ENCODE results near the gene POLE.

Gene POLE

DNA sequence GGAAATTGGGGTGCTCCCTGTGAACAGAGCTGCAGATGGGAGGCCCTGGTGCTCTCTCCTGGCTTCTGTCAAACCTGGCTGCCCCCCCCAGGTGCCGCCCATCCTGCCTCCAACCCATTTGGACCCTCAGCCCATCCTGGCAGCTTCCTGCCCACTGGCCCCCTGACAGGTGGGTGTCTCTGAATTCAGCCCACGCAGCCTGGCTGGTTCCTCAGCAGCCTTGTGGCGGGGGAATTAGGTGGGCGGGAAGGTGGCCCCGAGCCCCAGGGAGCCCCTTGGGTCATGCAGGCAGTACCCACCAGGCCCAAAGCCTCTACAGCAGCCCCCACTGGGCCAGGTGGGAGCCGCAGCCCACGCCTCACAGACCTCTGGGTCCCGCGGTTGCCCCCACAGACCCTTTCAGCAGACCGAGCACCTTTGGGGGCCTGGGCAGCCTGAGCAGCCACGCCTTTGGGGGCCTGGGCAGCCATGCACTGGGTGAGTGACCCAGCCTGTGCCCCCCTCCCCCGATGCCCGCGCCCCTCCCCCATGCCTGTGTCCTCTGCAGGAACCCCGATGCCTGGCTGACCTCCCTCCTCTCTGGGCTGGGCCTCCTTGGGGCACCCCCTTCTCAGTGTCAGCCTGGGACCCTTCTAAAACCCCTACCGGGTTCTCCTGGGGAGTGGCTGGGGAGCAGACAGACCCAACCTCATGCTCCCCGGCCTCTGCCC, 105.6 kb downstream of the POLE start:
- Histone ChIP-seq H2AFZ (ENCODE audit: low read depth, low read length) (no peak overlapping the region), H3K79me2 (ENCODE audit: insufficient read depth, low read length) (no peaks in the 10 kb centered on the region), H3K27me3 (ENCODE audit: insufficient read depth, low read length, poor library complexity) (no peaks in the 10 kb centered on the region), H3K4me2 (ENCODE audit: insufficient read depth, low read length) (no peak overlapping the region), H3K4me3 (ENCODE audit: low read depth in 1 of 2, low read length in 2 of 2) (no peak overlapping the region), H3K9ac (ENCODE audit: low read depth, low read length) (no peak overlapping the region), H3K4me1 (ENCODE audit: insufficient read depth, low read length) (no peaks in the 10 kb centered on the region), H3K27ac (ENCODE audit: low read length) (no peak overlapping the region), H3K9me3 (ENCODE audit: insufficient read depth, low read length, severe bottlenecking) (no peaks in the 10 kb centered on the region), H3K36me3 (ENCODE audit: insufficient read depth, low read length) (peaks cover 49% of the 10 kb centered on the region), H4K20me1 (ENCODE audit: insufficient read depth, low read length) (peaks cover 8% of the 10 kb centered on the region; the same call in 1 of the 2 replicates)
- DNase-seq, result no peak
- no peak for ATAC-seq (ENCODE audit: insufficient read depth, low read depth)
- TF ChIP-seq, protein P1, sequence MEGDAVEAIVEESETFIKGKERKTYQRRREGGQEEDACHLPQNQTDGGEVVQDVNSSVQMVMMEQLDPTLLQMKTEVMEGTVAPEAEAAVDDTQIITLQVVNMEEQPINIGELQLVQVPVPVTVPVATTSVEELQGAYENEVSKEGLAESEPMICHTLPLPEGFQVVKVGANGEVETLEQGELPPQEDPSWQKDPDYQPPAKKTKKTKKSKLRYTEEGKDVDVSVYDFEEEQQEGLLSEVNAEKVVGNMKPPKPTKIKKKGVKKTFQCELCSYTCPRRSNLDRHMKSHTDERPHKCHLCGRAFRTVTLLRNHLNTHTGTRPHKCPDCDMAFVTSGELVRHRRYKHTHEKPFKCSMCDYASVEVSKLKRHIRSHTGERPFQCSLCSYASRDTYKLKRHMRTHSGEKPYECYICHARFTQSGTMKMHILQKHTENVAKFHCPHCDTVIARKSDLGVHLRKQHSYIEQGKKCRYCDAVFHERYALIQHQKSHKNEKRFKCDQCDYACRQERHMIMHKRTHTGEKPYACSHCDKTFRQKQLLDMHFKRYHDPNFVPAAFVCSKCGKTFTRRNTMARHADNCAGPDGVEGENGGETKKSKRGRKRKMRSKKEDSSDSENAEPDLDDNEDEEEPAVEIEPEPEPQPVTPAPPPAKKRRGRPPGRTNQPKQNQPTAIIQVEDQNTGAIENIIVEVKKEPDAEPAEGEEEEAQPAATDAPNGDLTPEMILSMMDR (IDR thresholded peaks at IDR 0.05; ENCODE audit: borderline replicate concordance, extremely low read depth, low read length, poor library complexity, severe bottlenecking), result no peak
- TF ChIP-seq EZH2 (IDR thresholded peaks at IDR 0.05; ENCODE audit: borderline replicate concordance, low read depth, low read length, severe bottlenecking), result no peak

DNA sequence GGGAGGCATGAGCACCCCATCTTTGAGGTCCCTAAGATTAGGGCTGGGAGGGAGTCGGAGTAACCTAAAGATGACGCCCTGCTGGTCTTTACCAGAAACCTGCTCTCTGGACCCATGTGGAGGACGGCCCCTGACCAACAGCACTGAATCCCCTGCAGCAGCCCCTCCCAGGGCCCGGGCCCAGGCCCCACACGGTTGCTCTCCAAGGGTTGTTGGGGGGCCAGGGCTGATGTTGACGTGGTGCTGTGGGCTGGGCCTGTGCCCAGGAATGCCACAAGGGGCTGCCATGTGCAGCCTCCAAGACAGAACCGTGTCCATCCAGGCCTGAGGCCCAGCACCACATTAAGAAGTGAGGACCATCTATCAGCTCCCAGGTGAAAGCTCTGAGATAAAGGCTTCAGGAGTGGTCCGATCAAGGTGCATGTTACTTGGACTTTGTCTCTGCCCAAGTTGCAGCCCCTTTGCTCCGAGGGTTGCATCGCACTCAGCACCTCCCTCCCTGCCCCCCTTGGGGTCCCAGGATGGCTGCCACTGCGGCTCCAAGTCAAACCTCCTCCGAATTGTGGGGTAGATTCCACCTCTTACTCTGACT, 106.3 kb downstream of the POLE start:
- no peak overlapping the region for H3K9ac ChIP-seq (ENCODE audit: low read depth, low read length)
- H3K4me2 ChIP-seq (ENCODE audit: insufficient read depth, low read length), result no peak overlapping the region
- H4K20me1 ChIP-seq (ENCODE audit: insufficient read depth, low read length), result peaks cover 8% of the 10 kb centered on the region; the same call in 1 of the 2 replicates
- ATAC-seq (ENCODE audit: insufficient read depth, low read depth) (no peak), DNase-seq (no peak)
- H3K27me3 ChIP-seq (ENCODE audit: insufficient read depth, low read length, poor library complexity), result no peaks in the 10 kb centered on the region
- no peaks in the 10 kb centered on the region for H3K9me3 ChIP-seq (ENCODE audit: insufficient read depth, low read length, severe bottlenecking)
- H3K27ac ChIP-seq (ENCODE audit: low read length), result no peak overlapping the region
- H3K36me3 ChIP-seq (ENCODE audit: insufficient read depth, low read length), result peaks cover 52% of the 10 kb centered on the region
- no peak overlapping the region for H3K4me3 ChIP-seq (ENCODE audit: low read depth in 1 of 2, low read length in 2 of 2)
- no peaks in the 10 kb centered on the region for H3K4me1 ChIP-seq (ENCODE audit: insufficient read depth, low read length)
- TF ChIP-seq, protein P1 (IDR thresholded peaks at IDR 0.05; ENCODE audit: borderline replicate concordance, extremely low read depth, low read length, poor library complexity, severe bottlenecking), result no peak
- no peak for TF ChIP-seq EZH2 (IDR thresholded peaks at IDR 0.05; ENCODE audit: borderline replicate concordance, low read depth, low read length, severe bottlenecking)
- no peaks in the 10 kb centered on the region for H3K79me2 ChIP-seq (ENCODE audit: insufficient read depth, low read length)
- H2AFZ ChIP-seq (ENCODE audit: low read depth, low read length), result no peak overlapping the region

DNA sequence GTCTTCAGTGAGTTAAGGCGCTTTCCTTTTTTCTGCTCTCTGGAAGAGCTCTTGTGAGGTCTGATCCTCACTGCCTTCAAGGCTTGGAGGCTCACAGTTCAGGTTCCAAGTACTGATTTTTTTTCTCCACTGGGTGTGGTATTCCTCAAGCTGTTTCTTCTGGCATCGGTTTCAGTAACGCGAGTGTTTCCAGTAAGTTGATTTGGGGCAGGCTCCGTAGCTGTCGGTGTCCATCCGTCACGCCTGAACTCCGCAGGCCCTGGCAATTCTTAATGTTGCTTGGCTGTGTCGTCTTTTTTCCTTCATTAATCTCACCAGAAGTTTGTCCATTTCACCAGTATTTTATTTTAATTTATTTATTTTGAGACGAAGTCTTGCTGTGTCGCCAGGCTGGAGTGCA, 107.4 kb downstream of the POLE start:
- no peak overlapping the region for H3K27ac ChIP-seq (ENCODE audit: low read length)
- H3K27me3 ChIP-seq (ENCODE audit: insufficient read depth, low read length, poor library complexity), result no peaks in the 10 kb centered on the region
- no peaks in the 10 kb centered on the region for H3K4me1 ChIP-seq (ENCODE audit: insufficient read depth, low read length)
- peaks cover 61% of the 10 kb centered on the region for H3K36me3 ChIP-seq (ENCODE audit: insufficient read depth, low read length)
- DNase-seq, result no peak
- no peaks in the 10 kb centered on the region for H3K9me3 ChIP-seq (ENCODE audit: insufficient read depth, low read length, severe bottlenecking)
- no peak overlapping the region for H2AFZ ChIP-seq (ENCODE audit: low read depth, low read length)
- no peak overlapping the region for H3K9ac ChIP-seq (ENCODE audit: low read depth, low read length)
- no peak overlapping the region for H3K4me2 ChIP-seq (ENCODE audit: insufficient read depth, low read length)
- no peaks in the 10 kb centered on the region for H3K79me2 ChIP-seq (ENCODE audit: insufficient read depth, low read length)
- no peak for ATAC-seq (ENCODE audit: insufficient read depth, low read depth)
- H3K4me3 ChIP-seq (ENCODE audit: low read depth in 1 of 2, low read length in 2 of 2), result no peak overlapping the region
- H4K20me1 ChIP-seq (ENCODE audit: insufficient read depth, low read length), result peaks cover 12% of the 10 kb centered on the region; the same call in 1 of the 2 replicates
- TF ChIP-seq EZH2 (IDR thresholded peaks at IDR 0.05; ENCODE audit: borderline replicate concordance, low read depth, low read length, severe bottlenecking), result no peak
- TF ChIP-seq, protein P1 (IDR thresholded peaks at IDR 0.05; ENCODE audit: borderline replicate concordance, extremely low read depth, low read length, poor library complexity, severe bottlenecking), result no peak

Measured in DND-41 (cell line).